Ureter (tissue), 1 donor: Measurements from ENCODE around the gene ARNT2. TPM values are rescaled to one million over a fixed set of nuclear protein-coding genes. Genes with fewer than 3 reads are reported as not detected.
A peak's percentile ranks its signal among the peaks of the same experiment; 100 is the strongest.
"Not testable (repeated sequence)": the region's sequence is repeated elsewhere in the genome, so short reads cannot be mapped to it uniquely, and the experiment has no call there.

Experiments
- DNase-seq: peaks from one replicate; pipeline ENCODE4 v3.0.0-alpha.2; 2020; ENCODE audit warnings: low spot score
- total RNA-seq: library from RNA; stranded (reverse); gene quantifications from one replicate; pipeline ENCODE4 v1.2.4, GENCODE V29; 2023
- donor health status: DM: yes; HTN: yes; CAD: no.

The ARNT2 gene
- total RNA-seq, 1 donor from 2014 or later: 7.2 TPM

- DNase-seq: no peak
Observed at GRCh38 chr15:80491163-80491847, 87.1 kb downstream of the ARNT2 start.

- DNase-seq: no peak
Observed at GRCh38 chr15:80492409-80492808, 88.2 kb downstream of the ARNT2 start.

GRCh38 chr15:80492874-80493273, 88.7 kb downstream of the ARNT2 start:
- DNase-seq: peak; percentile 17

- no peak for DNase-seq
Observed at GRCh38 chr15:80494351-80494751, 90.2 kb downstream of the ARNT2 start.

- peak; percentile 15 for DNase-seq
Observed at GRCh38 chr15:80494756-80495155, 90.6 kb downstream of the ARNT2 start.

GRCh38 chr15:80495401-80495942, 91.3 kb downstream of the ARNT2 start:
- no peak for DNase-seq

GRCh38 chr15:80496096-80496495, 91.9 kb downstream of the ARNT2 start:
- DNase-seq: no peak

GRCh38 chr15:80497221-80497620, 93.0 kb downstream of the ARNT2 start:
- DNase-seq: no peak

GRCh38 chr15:80498652-80499051, 94.5 kb downstream of the ARNT2 start:
- no peak for DNase-seq

- DNase-seq: no peak
Observed at GRCh38 chr15:80500021-80500420, 95.8 kb downstream of the ARNT2 start.

- DNase-seq: no peak
Observed at GRCh38 chr15:80501476-80501875, 97.3 kb downstream of the ARNT2 start.

GRCh38 chr15:80502782-80503181, 98.6 kb downstream of the ARNT2 start:
- DNase-seq: no peak

GRCh38 chr15:80503319-80503952, 99.3 kb downstream of the ARNT2 start:
- DNase-seq: no peak

- no peak for DNase-seq
Observed at GRCh38 chr15:80504931-80505330, 100.7 kb downstream of the ARNT2 start.

GRCh38 chr15:80506286-80506893, 102.2 kb downstream of the ARNT2 start:
- DNase-seq: no peak

- no peak for DNase-seq
Observed at GRCh38 chr15:80507131-80507530, 102.9 kb downstream of the ARNT2 start.

- no peak for DNase-seq
Observed at GRCh38 chr15:80507638-80508316, 103.6 kb downstream of the ARNT2 start.

GRCh38 chr15:80508783-80509182, 104.6 kb downstream of the ARNT2 start:
- DNase-seq: no peak

- DNase-seq: no peak
Observed at GRCh38 chr15:80509800-80510199, 105.6 kb downstream of the ARNT2 start.

GRCh38 chr15:80510985-80511384, 106.8 kb downstream of the ARNT2 start:
- DNase-seq: not testable (repeated sequence)

GRCh38 chr15:80512726-80513660, 108.8 kb downstream of the ARNT2 start:
- no peak for DNase-seq
